Sigmoid colon (tissue), 4 donors: ENCODE measurements around the gene ZNF195.
"Not testable (repeated sequence)": the region's sequence is repeated elsewhere in the genome, so short reads cannot be mapped to it uniquely, and the experiment has no call there.

Experiments used
- CTCF ChIP-seq, 4 experiments: fragments of 450-650 bp in 3 of 4; fragments of 200-600 bp in 1 of 4; IDR thresholded peaks; one replicate each; pipeline ENCODE4 v1.5.1; 2016 to 2019; ENCODE audit warnings: antibody characterized with exemption in 4 of 4, mild to moderate bottlenecking in 3 of 4, moderate library complexity in 2 of 4
- EP300 ChIP-seq, 4 donors: sonication (generic); formaldehyde crosslinking; IDR thresholded peaks; one replicate each; pipeline ENCODE4 v1.6.1; 2017; ENCODE audit warnings: antibody characterized with exemption in 4 of 4
- POLR2A ChIP-seq, 2 donors: fragments of 450-650 bp; IDR thresholded peaks; one replicate each; pipeline ENCODE4 v1.6.1; 2016; ENCODE audit warnings: antibody characterized with exemption in 2 of 2, mild to moderate bottlenecking in 2 of 2, moderate library complexity in 2 of 2
- POLR2AphosphoS5 ChIP-seq, 4 donors: sonication (generic); formaldehyde crosslinking; IDR thresholded peaks; one replicate each; pipeline ENCODE4 v1.6.1; 2017; ENCODE audit warnings: antibody characterized with exemption in 4 of 4

GRCh38 chr11:3394956-3395355, 16.0 kb upstream of the ZNF195 start:
- not testable (repeated sequence) for TF ChIP-seq CTCF, POLR2A, EP300, POLR2AphosphoS5 (IDR thresholded peaks at IDR 0.05)
